PC-9 (cell line): ENCODE data around the gene KIF6. TPM values are rescaled to one million over a fixed set of nuclear protein-coding genes. Genes with fewer than 3 reads are reported as not detected.
"Not testable (repeated sequence)": the region's sequence is repeated elsewhere in the genome, so short reads cannot be mapped to it uniquely, and the experiment has no call there.

Experiments
- BruUV-seq: library from RNA; stranded (reverse); fragments of 400-500 nt; replicated peaks from 2 replicates; lab custom pipeline; 2021; lab: Mats Ljungman, UMichigan
- CTCF ChIA-PET: fragments of 300-600 bp; sonication (Branson Sonifier 250); formaldehyde crosslinking; loops from one replicate; lab custom pipeline; 2022; ENCODE audit warnings: antibody characterized with exemption; lab: Charles Lee
- POLR2A ChIA-PET: fragments of 300-600 bp; sonication (Branson Sonifier 250); formaldehyde crosslinking; loops from one replicate; lab custom pipeline; 2022; ENCODE audit warnings: antibody characterized with exemption; ENCODE audit not compliant: unreplicated experiment; lab: Charles Lee
- DNase-seq, 2 experiments: peaks; one replicate each; pipeline versions ENCODE4 v3.0.0 to v3.0.0-alpha.2; 2015 to 2022; ENCODE audit warnings: mixed read lengths in 1 of 2
- H2AFZ ChIP-seq: fragments of 200-600 bp; sonication (generic); 2 replicates; pipeline ENCODE4 v1.8.1; 2017; ENCODE audit warnings: antibody characterized with exemption
- H3F3A ChIP-seq: fragments of 200-600 bp; sonication (generic); 2 replicates; pipeline ENCODE4 v1.8.1; 2017; ENCODE audit warnings: antibody characterized with exemption, mild to moderate bottlenecking, low read depth; ENCODE audit not compliant: insufficient read depth
- H3K27ac ChIP-seq: fragments of 200-600 bp; sonication (generic); 2 replicates; pipeline ENCODE4 v1.6.1; 2016; ENCODE audit warnings: mixed run types
- H3K27me3 ChIP-seq: fragments of 200-600 bp; sonication (generic); 2 replicates; pipeline ENCODE4 v1.6.1; 2016; ENCODE audit warnings: low read depth, mixed run types; ENCODE audit not compliant: insufficient read depth
- H3K36me3 ChIP-seq: fragments of 200-600 bp; sonication (generic); 2 replicates; pipeline ENCODE4 v1.6.1; 2016; ENCODE audit warnings: low read depth, mixed run types
- H3K4me1 ChIP-seq: fragments of 200-600 bp; sonication (generic); replicated peaks from 2 replicates; pipeline ENCODE4 v1.6.1; 2016; ENCODE audit warnings: mixed run types; ENCODE audit not compliant: insufficient read depth
- H3K4me2 ChIP-seq: fragments of 200-600 bp; sonication (generic); 2 replicates; pipeline ENCODE4 v1.6.1; 2017; ENCODE audit warnings: mixed run types
- H3K4me3 ChIP-seq: fragments of 200-600 bp; sonication (generic); 2 replicates; pipeline ENCODE4 v1.6.1; 2016; ENCODE audit warnings: mixed run types
- H3K79me2 ChIP-seq: fragments of 200-600 bp; sonication (generic); 2 replicates; pipeline ENCODE4 v1.6.1; 2017; ENCODE audit warnings: low read depth, mixed run types
- H3K9me2 ChIP-seq: fragments of 200-600 bp; sonication (generic); 2 replicates; pipeline ENCODE4 v1.8.1; 2017; ENCODE audit warnings: mild to moderate bottlenecking; ENCODE audit not compliant: insufficient read depth
- H3K9me3 ChIP-seq: fragments of 200-600 bp; sonication (generic); 2 replicates; pipeline ENCODE4 v1.8.1; 2016; ENCODE audit warnings: low read depth; ENCODE audit not compliant: insufficient read depth
- H4K20me1 ChIP-seq: fragments of 200-600 bp; sonication (generic); 2 replicates; pipeline ENCODE4 v1.8.1; 2017; ENCODE audit not compliant: insufficient read depth
- CTCF ChIP-seq: fragments of 200-600 bp; sonication (generic); conservative IDR thresholded peaks from 2 replicates; pipeline ENCODE4 v1.6.1; 2017; ENCODE audit warnings: mixed run types, antibody characterized with exemption, mild to moderate bottlenecking, moderate library complexity
- EZH2 ChIP-seq: fragments of 200-600 bp; sonication (generic); IDR thresholded peaks from 2 replicates; pipeline ENCODE4 v1.8.0; 2017; ENCODE audit warnings: antibody characterized with exemption, low read depth
- intact Hi-C: fragments of 100-400 bp; cut with micrococcal nuclease; formaldehyde crosslinking; loops from one replicate; pipeline ENCODE4 v1.10.0; 2022; ENCODE audit not compliant: unreplicated experiment
- total RNA-seq: library from RNA; stranded (reverse); gene quantifications from 2 replicates; pipeline ENCODE4 v1.2.3, GENCODE V29; 2021

The KIF6 gene
- total RNA-seq, 1 experiment from 2014 or later: not detected

- Histone ChIP-seq H3F3A (no peaks in the 10 kb centered on the region), H4K20me1 (no peaks in the 10 kb centered on the region), H2AFZ (no peak overlapping the region), H3K9me3 (no peaks in the 10 kb centered on the region), H3K4me2 (no peak overlapping the region), H3K27me3 (no peaks in the 10 kb centered on the region), H3K79me2 (no peaks in the 10 kb centered on the region), H3K9me2 (no peaks in the 10 kb centered on the region), H3K4me3 (no peak overlapping the region), H3K36me3 (no peaks in the 10 kb centered on the region), H3K4me1 (peaks cover 15% of the 10 kb centered on the region), H3K27ac (no peak overlapping the region)
- BruUV-seq: no TSS peak
- DNase-seq: no peak
- POLR2A ChIA-PET: no interaction called here
- CTCF ChIA-PET: no interaction called here
- intact Hi-C loops: no loop called here
- TF ChIP-seq EZH2 (no peak), CTCF (no peak)
Measured at GRCh38 chr6:39289490-39289889, 435.7 kb downstream of the KIF6 start.

- no TSS peak for BruUV-seq
- Histone ChIP-seq H3K27ac (no peak overlapping the region), H2AFZ (no peak overlapping the region), H3K4me2 (no peak overlapping the region), H3F3A (no peaks in the 10 kb centered on the region), H3K27me3 (no peaks in the 10 kb centered on the region), H4K20me1 (no peaks in the 10 kb centered on the region), H3K4me3 (no peak overlapping the region), H3K4me1 (peaks cover 7% of the 10 kb centered on the region; the same call in 1 of the 2 replicates), H3K79me2 (no peaks in the 10 kb centered on the region), H3K9me2 (no peaks in the 10 kb centered on the region), H3K9me3 (no peaks in the 10 kb centered on the region), H3K36me3 (no peaks in the 10 kb centered on the region)
- intact Hi-C loops: no loop called here
- CTCF ChIA-PET: no interaction called here
- POLR2A ChIA-PET: no interaction called here
- TF ChIP-seq CTCF: no peak
- TF ChIP-seq EZH2: no peak
- no peak for DNase-seq
Measured at GRCh38 chr6:39287601-39288000, 437.6 kb downstream of the KIF6 start.

- BruUV-seq, H3K79me2 ChIP-seq, H3K27ac ChIP-seq, H3F3A ChIP-seq, H3K9me2 ChIP-seq, H3K4me2 ChIP-seq, H2AFZ ChIP-seq, intact Hi-C loops, H3K4me3 ChIP-seq, H3K9me3 ChIP-seq, H4K20me1 ChIP-seq, H3K27me3 ChIP-seq, POLR2A ChIA-PET, H3K36me3 ChIP-seq, DNase-seq: not testable (repeated sequence)
- CTCF ChIA-PET: interaction anchor here (0.6 to 0.7 kb wide), 2 partner anchors 118 to 314 kb away, joined by 4 to 6 read pairs; no protein-coding TSS in a partner anchor
- H3K4me1 ChIP-seq: peaks cover 13% of the 10 kb centered on the region
Measured at GRCh38 chr6:39286596-39286995, 438.6 kb downstream of the KIF6 start.

- Histone ChIP-seq H3K9me2 (no peaks in the 10 kb centered on the region), H4K20me1 (no peaks in the 10 kb centered on the region), H3K4me2 (no peak overlapping the region), H3K79me2 (no peaks in the 10 kb centered on the region), H3K27me3 (no peaks in the 10 kb centered on the region), H3K36me3 (no peaks in the 10 kb centered on the region), H3K4me3 (no peak overlapping the region), H3K4me1 (peaks cover 43% of the 10 kb centered on the region), H2AFZ (no peak overlapping the region), H3K27ac (no peak overlapping the region), H3K9me3 (no peaks in the 10 kb centered on the region), H3F3A (peaks cover 10% of the 10 kb centered on the region)
- no peak for DNase-seq
- no TSS peak for BruUV-seq
- TF ChIP-seq EZH2 (no peak), CTCF (no peak)
- intact Hi-C loops: loop anchor here (5.0 kb wide), 1 partner anchor 55 kb away; the partner anchor contains the start of gene KCNK5
- CTCF ChIA-PET: no interaction called here
- POLR2A ChIA-PET: no interaction called here
Measured at GRCh38 chr6:39282774-39283173, 442.4 kb downstream of the KIF6 start.
